ENCODE results near the gene NXNL1. TPM values are rescaled to one million over a fixed set of nuclear protein-coding genes. Genes with fewer than 3 reads are reported as not detected.

NXNL1 gene
- total RNA-seq, 1 experiment from 2014 or later, result not detected

GRCh38 chr19:17457616-17458015, 3.1 kb downstream of the NXNL1 start:
- Histone ChIP-seq H2BK12ac (ENCODE audit: insufficient read length, low read depth, low read length) (no peak overlapping the region), H3K79me1 (ENCODE audit: insufficient read depth, low read depth, low read length, poor library complexity, severe bottlenecking) (no peaks in the 10 kb centered on the region), H3K14ac (ENCODE audit: insufficient read depth, low read length) (no peak overlapping the region), H3K18ac (ENCODE audit: insufficient read length, low read depth, low read length) (no peak overlapping the region), H3K23ac (ENCODE audit: insufficient read length, low read depth, low read length) (no peak overlapping the region), H3T11ph (ENCODE audit: low read length) (no peak overlapping the region), H2AK5ac (ENCODE audit: insufficient read length, low read length) (no peak overlapping the region), H3K4me1 (ENCODE audit: insufficient read depth, low read length) (no peaks in the 10 kb centered on the region), H3K56ac (ENCODE audit: insufficient read length, low read depth, low read length) (no peak overlapping the region), H4K5ac (ENCODE audit: insufficient read length, low read depth, low read length) (no peak overlapping the region), H3K4ac (ENCODE audit: low read depth, low read length) (no peak overlapping the region), H3K79me2 (ENCODE audit: insufficient read depth, low read length) (no peaks in the 10 kb centered on the region), H3K27me3 (ENCODE audit: insufficient read depth, low read length) (peaks cover 3% of the 10 kb centered on the region; the same call in 1 of the 2 replicates), H3K27ac (ENCODE audit: insufficient read length, low read depth, low read length) (no peak overlapping the region), H2BK15ac (ENCODE audit: low read depth, low read length) (no peak overlapping the region), H4K8ac (replicated peaks; ENCODE audit: insufficient read length, low read depth, low read length) (no peak overlapping the region), H2AFZ (ENCODE audit: low read length) (no peak overlapping the region), H3K4me2 (ENCODE audit: insufficient read depth, insufficient read length, low read length) (no peak overlapping the region), H3K23me2 (ENCODE audit: insufficient read length, low read depth, low read length, poor library complexity, severe bottlenecking) (no peaks in the 10 kb centered on the region), H2BK5ac (ENCODE audit: insufficient read length, low read length) (no peak overlapping the region), H2BK20ac (ENCODE audit: low read depth, low read length, poor library complexity, severe bottlenecking) (no peak overlapping the region), H4K91ac (ENCODE audit: insufficient read length, low read depth, low read length) (no peak overlapping the region), H2BK120ac (ENCODE audit: low read depth, low read length, poor library complexity, severe bottlenecking) (no peak overlapping the region), H3K9ac (ENCODE audit: extremely low read depth, insufficient read length, low read length) (no peak overlapping the region), H4K20me1 (ENCODE audit: control insufficient read depth, insufficient read depth, insufficient read length) (peaks cover 4% of the 10 kb centered on the region), H3K9me3 (ENCODE audit: control insufficient read depth, low read depth, low read length) (no peaks in the 10 kb centered on the region)
- Mint-ChIP-seq H3K4me1 (peaks cover 7 to 14% of the 10 kb centered on the region in 2 experiments), H3K27ac (no peak overlapping the region), H3K27me3 (ENCODE audit: low read depth) (peaks cover 51% of the 10 kb centered on the region), H3K9me3 (peaks cover 0 to 5% of the 10 kb centered on the region in 2 experiments; a peak in 1 of 5 replicates), H3K4me3 (no peak overlapping the region), H3K36me3 (ENCODE audit: insufficient read depth in 1 of 3, low read depth in 3 of 3) (peaks cover 0 to 2% (median 0%) of the 10 kb centered on the region in 3 experiments; a peak in 2 of 7 replicates)
- no CpG with 5 or more reads among the region's 6 CpGs for WGBS (ENCODE audit: extremely low coverage, insufficient read length, low lambda C conversion rate)
- DNase-seq, result no peak
- TF ChIP-seq CTCF (conservative IDR thresholded peaks at IDR 0.05), result no peak
